Sigmoid colon (tissue), 4 donors: ENCODE results near the gene SULF2.

ENCODE experiments used
- POLR2A ChIP-seq, 2 donors: fragments of 450-650 bp; IDR thresholded peaks; one replicate each; pipeline ENCODE4 v1.6.1; 2016; ENCODE audit warnings: antibody characterized with exemption in 2 of 2, mild to moderate bottlenecking in 2 of 2, moderate library complexity in 2 of 2
- POLR2AphosphoS5 ChIP-seq, 4 donors: sonication (generic); formaldehyde crosslinking; IDR thresholded peaks; one replicate each; pipeline ENCODE4 v1.6.1; 2017; ENCODE audit warnings: antibody characterized with exemption in 4 of 4
- TF ChIP-seq, protein P1 (sequence below), 4 experiments: fragments of 450-650 bp in 3 of 4; fragments of 200-600 bp in 1 of 4; IDR thresholded peaks; one replicate each; pipeline ENCODE4 v1.5.1; 2016 to 2019; ENCODE audit warnings: antibody characterized with exemption in 4 of 4, mild to moderate bottlenecking in 3 of 4, moderate library complexity in 2 of 4

DNA sequence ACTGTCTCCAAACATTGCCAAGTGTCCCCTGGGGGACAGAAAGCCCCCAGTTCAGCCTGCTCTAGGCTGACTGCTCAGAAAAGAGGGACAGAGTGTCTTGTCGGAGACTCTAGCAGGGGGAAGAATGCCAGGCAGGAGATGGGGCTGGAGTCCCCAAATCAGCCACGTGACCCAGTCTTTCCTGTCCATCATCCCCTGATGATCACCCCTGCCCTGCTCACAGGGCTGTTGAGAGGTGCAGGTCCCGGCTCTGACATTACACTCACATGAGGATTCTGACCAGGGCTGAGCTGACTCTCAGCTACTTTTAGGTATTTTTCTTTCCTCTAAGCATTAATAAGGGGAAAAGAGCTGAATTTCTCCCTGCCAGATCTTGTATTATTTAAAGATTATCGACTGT, 115.8 kb downstream of the SULF2 start:
- TF ChIP-seq, protein P1, sequence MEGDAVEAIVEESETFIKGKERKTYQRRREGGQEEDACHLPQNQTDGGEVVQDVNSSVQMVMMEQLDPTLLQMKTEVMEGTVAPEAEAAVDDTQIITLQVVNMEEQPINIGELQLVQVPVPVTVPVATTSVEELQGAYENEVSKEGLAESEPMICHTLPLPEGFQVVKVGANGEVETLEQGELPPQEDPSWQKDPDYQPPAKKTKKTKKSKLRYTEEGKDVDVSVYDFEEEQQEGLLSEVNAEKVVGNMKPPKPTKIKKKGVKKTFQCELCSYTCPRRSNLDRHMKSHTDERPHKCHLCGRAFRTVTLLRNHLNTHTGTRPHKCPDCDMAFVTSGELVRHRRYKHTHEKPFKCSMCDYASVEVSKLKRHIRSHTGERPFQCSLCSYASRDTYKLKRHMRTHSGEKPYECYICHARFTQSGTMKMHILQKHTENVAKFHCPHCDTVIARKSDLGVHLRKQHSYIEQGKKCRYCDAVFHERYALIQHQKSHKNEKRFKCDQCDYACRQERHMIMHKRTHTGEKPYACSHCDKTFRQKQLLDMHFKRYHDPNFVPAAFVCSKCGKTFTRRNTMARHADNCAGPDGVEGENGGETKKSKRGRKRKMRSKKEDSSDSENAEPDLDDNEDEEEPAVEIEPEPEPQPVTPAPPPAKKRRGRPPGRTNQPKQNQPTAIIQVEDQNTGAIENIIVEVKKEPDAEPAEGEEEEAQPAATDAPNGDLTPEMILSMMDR (IDR thresholded peaks at IDR 0.05): no peak
- TF ChIP-seq POLR2AphosphoS5 (IDR thresholded peaks at IDR 0.05) (no peak), POLR2A (IDR thresholded peaks at IDR 0.05) (no peak)
